Measurements from ENCODE around the gene SPANXN2.

DNA sequence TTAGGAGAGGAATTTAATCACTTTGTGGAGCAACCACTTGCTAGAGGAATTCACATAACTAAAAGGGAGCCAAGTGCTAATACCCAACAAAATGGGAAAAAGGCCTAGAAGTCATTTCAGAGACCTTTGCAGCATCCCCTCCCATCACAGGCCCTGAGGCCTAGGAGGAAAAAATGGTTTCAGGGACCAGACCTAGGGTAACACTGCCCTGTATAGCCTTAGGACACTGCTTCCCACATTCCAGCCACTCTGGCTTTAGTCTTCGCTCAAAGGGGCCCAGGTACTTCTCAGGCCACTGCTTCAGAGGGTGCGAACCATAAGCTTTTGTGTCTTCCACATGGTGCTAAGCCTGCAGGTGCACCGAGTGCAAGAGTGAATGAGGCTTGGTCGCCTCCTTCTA is 19.1 kb downstream of the SPANXN2 start:
- TF ChIP-seq, protein P1, sequence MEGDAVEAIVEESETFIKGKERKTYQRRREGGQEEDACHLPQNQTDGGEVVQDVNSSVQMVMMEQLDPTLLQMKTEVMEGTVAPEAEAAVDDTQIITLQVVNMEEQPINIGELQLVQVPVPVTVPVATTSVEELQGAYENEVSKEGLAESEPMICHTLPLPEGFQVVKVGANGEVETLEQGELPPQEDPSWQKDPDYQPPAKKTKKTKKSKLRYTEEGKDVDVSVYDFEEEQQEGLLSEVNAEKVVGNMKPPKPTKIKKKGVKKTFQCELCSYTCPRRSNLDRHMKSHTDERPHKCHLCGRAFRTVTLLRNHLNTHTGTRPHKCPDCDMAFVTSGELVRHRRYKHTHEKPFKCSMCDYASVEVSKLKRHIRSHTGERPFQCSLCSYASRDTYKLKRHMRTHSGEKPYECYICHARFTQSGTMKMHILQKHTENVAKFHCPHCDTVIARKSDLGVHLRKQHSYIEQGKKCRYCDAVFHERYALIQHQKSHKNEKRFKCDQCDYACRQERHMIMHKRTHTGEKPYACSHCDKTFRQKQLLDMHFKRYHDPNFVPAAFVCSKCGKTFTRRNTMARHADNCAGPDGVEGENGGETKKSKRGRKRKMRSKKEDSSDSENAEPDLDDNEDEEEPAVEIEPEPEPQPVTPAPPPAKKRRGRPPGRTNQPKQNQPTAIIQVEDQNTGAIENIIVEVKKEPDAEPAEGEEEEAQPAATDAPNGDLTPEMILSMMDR (IDR thresholded peaks at IDR 0.05) = no peak
- TF ChIP-seq POLR2A (IDR thresholded peaks at IDR 0.05) = no peak

All from adrenal gland (tissue), 5 donors.